Activated T-cell treated with anti-CD3 and anti-CD28 coated beads, Interleukin-2, amount 50 U/mL, for 72 hours (primary cell): ENCODE results near the gene SOD1. TPM values are rescaled to one million over a fixed set of nuclear protein-coding genes. Genes with fewer than 3 reads are reported as not detected.
"Not testable (repeated sequence)": the region's sequence is repeated elsewhere in the genome, so short reads cannot be mapped to it uniquely, and the experiment has no call there.

Experiments used
- ATAC-seq, 2 donors: fragments of 150-1000 bp; cut with Tn5 transposase; replicated peaks in 1 of 2; 2 replicates each; pipeline ENCODE4 v1.10.0; 2021; ENCODE audit warnings: moderate library complexity in 2 of 2, mild to moderate bottlenecking in 1 of 2
- DNase-seq, 2 donors: peaks; one replicate each; pipeline ENCODE4 v3.0.0; 2021 to 2022; ENCODE audit warnings: mixed read lengths in 1 of 2
- H3K27ac Mint-ChIP-seq: one replicate; pipeline ENCODE4 v1.8.0; 2022; ENCODE audit warnings: mild to moderate bottlenecking, moderate library complexity, mixed read lengths
- H3K27me3 Mint-ChIP-seq: one replicate; pipeline ENCODE4 v1.8.0; 2022; ENCODE audit warnings: low read depth, mixed read lengths
- H3K36me3 Mint-ChIP-seq, 2 donors: one replicate each; pipeline ENCODE4 v1.8.0; 2022; ENCODE audit warnings: mixed read lengths in 2 of 2, mild to moderate bottlenecking in 1 of 2; ENCODE audit not compliant: insufficient read depth in 2 of 2
- H3K4me1 Mint-ChIP-seq: one replicate; pipeline ENCODE4 v1.8.0; 2022; ENCODE audit warnings: low read depth, mixed read lengths
- H3K4me3 Mint-ChIP-seq, 2 donors: one replicate each; pipeline ENCODE4 v1.8.0; 2022; ENCODE audit warnings: mild to moderate bottlenecking in 2 of 2, mixed read lengths in 2 of 2, moderate library complexity in 2 of 2
- H3K9me3 Mint-ChIP-seq, 2 donors: one replicate each; pipeline ENCODE4 v1.8.0; 2022; ENCODE audit warnings: mixed read lengths in 2 of 2
- total RNA-seq, 2 donors: library from RNA; stranded (reverse); gene quantifications; one replicate each; pipeline ENCODE4 v1.2.3, GENCODE V29; 2022

The SOD1 gene
- total RNA-seq, 2 donors from 2014 or later: 106 to 114 TPM

DNA sequence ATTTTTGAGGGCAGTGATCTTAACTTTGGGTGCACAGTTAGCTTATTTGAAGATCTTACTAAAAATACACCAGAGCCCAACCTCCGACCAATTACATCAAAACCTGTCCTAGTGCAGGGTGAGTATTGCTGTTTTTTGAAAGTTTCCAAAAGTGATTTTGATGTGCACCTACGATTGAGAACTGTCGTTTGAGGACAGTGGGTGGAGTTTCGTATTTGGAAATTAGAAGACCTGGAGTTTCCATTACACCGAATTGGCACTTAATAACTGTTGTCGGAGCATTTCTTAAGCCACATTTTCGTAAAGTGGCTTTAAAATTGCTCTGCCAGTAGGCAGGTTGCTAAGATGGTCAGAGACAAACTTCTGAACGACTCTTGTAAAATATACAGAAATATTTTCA is 1.1 kb downstream of the SOD1 start:
- no peak for DNase-seq

DNA sequence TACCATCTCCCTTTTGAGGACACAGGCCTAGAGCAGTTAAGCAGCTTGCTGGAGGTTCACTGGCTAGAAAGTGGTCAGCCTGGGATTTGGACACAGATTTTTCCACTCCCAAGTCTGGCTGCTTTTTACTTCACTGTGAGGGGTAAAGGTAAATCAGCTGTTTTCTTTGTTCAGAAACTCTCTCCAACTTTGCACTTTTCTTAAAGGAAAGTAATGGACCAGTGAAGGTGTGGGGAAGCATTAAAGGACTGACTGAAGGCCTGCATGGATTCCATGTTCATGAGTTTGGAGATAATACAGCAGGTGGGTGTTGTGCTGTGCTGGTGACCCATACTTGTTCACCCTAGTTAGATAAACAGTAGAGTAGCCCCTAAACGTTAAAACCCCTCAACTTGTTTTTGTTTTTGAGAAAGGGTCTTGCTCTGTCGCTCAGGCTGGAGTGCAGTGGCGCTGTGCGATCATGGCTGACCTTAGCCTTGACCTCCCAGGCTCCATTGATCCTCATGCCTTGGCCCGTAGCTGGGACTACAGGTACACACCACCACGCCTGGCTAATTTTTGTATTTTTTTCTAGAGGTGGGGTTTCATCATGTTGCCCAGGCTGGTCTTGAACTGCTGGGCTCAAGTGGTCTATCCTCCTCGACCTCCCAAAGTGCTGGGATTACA is 4.2 kb downstream of the SOD1 start:
- peaks cover 87% of the 10 kb centered on the region for H3K4me1 Mint-ChIP-seq
- ATAC-seq (no peak), DNase-seq (no peak)
- H3K27me3 Mint-ChIP-seq: no peaks in the 10 kb centered on the region
- H3K9me3 Mint-ChIP-seq: no peaks in the 10 kb centered on the region
- H3K36me3 Mint-ChIP-seq: peaks cover 15 to 32% of the 10 kb centered on the region in 2 donors
- peak overlapping the region in 1 of 2 donors; percentile 72 for H3K4me3 Mint-ChIP-seq
- H3K27ac Mint-ChIP-seq: peak overlapping the region; percentile 87

More for the DNA sequence above, 1.1 kb downstream of the SOD1 start:
- ATAC-seq: no peak
- Mint-ChIP-seq H3K36me3 (peaks cover 7 to 14% of the 10 kb centered on the region in 2 donors), H3K9me3 (no peaks in the 10 kb centered on the region), H3K27me3 (no peaks in the 10 kb centered on the region), H3K4me3 (peak overlapping the region; percentile 93 to 98), H3K27ac (peak overlapping the region; percentile 93), H3K4me1 (peaks cover 73% of the 10 kb centered on the region)

DNA sequence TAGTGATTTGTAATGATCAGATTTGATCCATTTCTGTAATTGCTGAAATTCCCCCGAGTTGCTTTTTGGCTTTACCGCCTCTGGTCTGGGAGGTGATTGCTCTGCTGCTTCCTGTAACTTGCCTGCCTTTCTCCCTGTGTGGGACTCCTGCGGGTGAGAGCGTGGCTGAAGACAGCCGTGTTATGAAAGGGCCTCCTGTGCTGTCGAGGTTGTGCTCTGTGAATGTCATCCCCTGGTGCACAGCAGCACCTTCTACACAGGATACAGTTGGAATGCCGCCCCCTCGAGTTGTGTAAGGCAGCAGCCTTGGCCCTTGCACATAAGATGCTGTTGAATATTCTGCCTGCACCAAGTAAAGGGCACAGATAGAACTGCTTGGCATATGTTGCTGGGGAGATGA is 5.9 kb downstream of the SOD1 start:
- Mint-ChIP-seq H3K36me3 (peaks cover 14 to 32% of the 10 kb centered on the region in 2 donors), H3K9me3 (no peaks in the 10 kb centered on the region), H3K4me1 (peaks cover 93% of the 10 kb centered on the region), H3K27ac (peak overlapping the region; percentile 12), H3K27me3 (no peaks in the 10 kb centered on the region), H3K4me3 (peak overlapping the region; percentile 67 to 72)
- DNase-seq: peak; percentile 21 to 34
- peak; percentile 36 to 57 for ATAC-seq

DNA sequence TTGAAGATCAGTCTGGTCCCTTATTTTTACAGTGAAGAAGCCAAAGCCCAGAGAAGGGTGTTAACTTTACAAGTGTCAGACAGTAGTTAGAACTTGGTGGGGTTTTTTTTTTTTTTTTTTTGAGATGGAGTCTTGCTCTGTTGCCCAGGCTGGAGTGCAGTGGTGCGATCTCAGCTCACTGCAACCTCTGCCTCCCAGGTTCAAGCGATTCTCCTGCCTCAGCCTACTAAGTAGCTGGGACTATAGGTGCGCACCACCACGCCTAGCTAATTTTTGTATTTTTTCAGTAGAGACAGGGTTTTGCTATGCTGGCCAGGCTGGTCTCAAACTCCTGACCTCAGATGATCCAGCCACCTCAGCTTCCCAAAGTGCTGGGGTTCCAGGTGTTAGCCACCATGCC is 6.4 kb downstream of the SOD1 start:
- ATAC-seq, H3K27me3 Mint-ChIP-seq, DNase-seq, H3K9me3 Mint-ChIP-seq: not testable (repeated sequence)
- Mint-ChIP-seq H3K4me3 (peak overlapping the region; percentile 67 to 72), H3K4me1 (peaks cover 92% of the 10 kb centered on the region), H3K27ac (peak overlapping the region; percentile 12), H3K36me3 (peaks cover 14 to 35% of the 10 kb centered on the region in 2 donors)

DNA sequence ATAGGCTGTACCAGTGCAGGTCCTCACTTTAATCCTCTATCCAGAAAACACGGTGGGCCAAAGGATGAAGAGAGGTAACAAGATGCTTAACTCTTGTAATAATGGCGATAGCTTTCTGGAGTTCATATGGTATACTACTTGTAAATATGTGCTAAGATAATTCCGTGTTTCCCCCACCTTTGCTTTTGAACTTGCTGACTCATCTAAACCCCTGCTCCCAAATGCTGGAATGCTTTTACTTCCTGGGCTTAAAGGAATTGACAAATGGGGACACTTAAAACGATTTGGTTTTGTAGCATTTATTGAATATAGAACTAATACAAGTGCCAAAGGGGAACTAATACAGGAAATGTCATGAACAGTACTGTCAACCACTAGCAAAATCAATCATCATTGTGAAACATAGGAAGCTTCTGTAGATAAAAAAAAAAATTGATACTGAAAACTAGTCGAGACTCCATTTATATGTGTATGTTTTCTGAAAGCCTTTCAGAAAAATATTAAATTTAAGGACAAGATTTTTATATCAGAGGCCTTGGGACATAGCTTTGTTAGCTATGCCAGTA is 7.0 kb downstream of the SOD1 start:
- H3K27me3 Mint-ChIP-seq: no peaks in the 10 kb centered on the region
- no peak for ATAC-seq

DNA sequence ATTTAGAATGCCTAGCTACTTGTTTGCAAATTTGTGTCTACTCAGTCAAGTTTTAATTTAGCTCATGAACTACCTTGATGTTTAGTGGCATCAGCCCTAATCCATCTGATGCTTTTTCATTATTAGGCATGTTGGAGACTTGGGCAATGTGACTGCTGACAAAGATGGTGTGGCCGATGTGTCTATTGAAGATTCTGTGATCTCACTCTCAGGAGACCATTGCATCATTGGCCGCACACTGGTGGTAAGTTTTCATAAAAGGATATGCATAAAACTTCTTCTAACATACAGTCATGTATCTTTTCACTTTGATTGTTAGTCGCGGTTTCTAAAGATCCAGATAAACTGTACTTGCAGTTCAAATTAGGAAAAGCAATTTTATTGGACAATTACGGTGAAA is 7.6 kb downstream of the SOD1 start:
- Mint-ChIP-seq H3K36me3 (peaks cover 15 to 38% of the 10 kb centered on the region in 2 donors), H3K27me3 (no peaks in the 10 kb centered on the region), H3K4me1 (peaks cover 81% of the 10 kb centered on the region), H3K27ac (peak overlapping the region; percentile 86), H3K9me3 (no peaks in the 10 kb centered on the region), H3K4me3 (peak overlapping the region; percentile 38 to 86)
- ATAC-seq (peak in 1 of 2 donors; percentile 44), DNase-seq (peak in 1 of 2 donors; percentile 29)

More for the DNA sequence above, 7.0 kb downstream of the SOD1 start:
- DNase-seq: no peak
- Mint-ChIP-seq H3K4me3 (peak overlapping the region; percentile 38 to 86), H3K36me3 (peaks cover 14 to 36% of the 10 kb centered on the region in 2 donors), H3K9me3 (no peaks in the 10 kb centered on the region), H3K4me1 (peaks cover 87% of the 10 kb centered on the region), H3K27ac (peak overlapping the region; percentile 86)

DNA sequence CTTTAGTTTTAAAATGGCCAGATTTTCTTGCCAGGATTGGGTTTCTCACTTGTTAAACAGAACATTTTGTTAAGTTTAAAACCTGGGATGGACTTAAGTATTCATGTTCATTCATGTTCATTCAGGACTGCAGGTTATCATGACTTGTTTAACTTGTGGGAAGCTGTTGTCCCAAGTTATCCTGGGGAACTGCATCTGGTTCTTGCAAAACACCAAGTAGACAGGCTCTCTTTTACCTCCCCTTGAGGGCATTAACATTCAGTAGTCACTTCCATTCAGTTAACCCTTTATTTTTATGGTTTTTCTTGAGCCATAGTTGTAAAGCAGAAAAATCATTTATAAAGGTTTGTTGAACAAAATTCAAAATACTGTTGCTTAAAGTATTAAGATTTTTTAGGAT is 8.1 kb downstream of the SOD1 start:
- peaks cover 76% of the 10 kb centered on the region for H3K4me1 Mint-ChIP-seq
- ATAC-seq: no peak
- H3K9me3 Mint-ChIP-seq: no peaks in the 10 kb centered on the region
- no peak for DNase-seq
- peaks cover 15 to 37% of the 10 kb centered on the region in 2 donors for H3K36me3 Mint-ChIP-seq
- H3K4me3 Mint-ChIP-seq: peak overlapping the region in 1 of 2 donors; percentile 86
- H3K27me3 Mint-ChIP-seq: no peaks in the 10 kb centered on the region
- H3K27ac Mint-ChIP-seq: peak overlapping the region; percentile 31

DNA sequence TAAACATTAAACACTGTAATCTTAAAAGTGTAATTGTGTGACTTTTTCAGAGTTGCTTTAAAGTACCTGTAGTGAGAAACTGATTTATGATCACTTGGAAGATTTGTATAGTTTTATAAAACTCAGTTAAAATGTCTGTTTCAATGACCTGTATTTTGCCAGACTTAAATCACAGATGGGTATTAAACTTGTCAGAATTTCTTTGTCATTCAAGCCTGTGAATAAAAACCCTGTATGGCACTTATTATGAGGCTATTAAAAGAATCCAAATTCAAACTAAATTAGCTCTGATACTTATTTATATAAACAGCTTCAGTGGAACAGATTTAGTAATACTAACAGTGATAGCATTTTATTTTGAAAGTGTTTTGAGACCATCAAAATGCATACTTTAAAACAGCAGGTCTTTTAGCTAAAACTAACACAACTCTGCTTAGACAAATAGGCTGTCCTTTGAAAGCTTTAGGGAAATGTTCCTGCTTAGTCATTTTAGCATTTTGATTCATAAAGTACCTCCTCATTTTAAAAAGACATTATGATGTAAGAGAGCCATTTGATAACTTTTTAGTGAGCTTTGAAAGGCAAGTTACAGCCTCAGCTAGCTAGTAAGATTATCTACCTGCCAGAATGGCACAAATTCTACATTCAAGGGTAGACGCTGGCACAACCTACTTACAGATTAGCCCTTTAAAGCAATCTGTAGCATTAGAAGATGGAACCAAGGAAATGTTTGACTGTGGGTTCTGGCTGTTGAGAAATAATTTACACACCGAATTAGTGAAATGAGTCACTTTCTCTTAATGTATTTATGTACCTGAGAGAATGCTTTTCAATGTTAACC is 9.4 kb downstream of the SOD1 start:
- Mint-ChIP-seq H3K4me3 (peak overlapping the region; percentile 56 to 86), H3K9me3 (no peaks in the 10 kb centered on the region), H3K4me1 (peaks cover 66% of the 10 kb centered on the region), H3K36me3 (peaks cover 15 to 33% of the 10 kb centered on the region in 2 donors), H3K27me3 (no peaks in the 10 kb centered on the region), H3K27ac (peak overlapping the region; percentile 91)
- ATAC-seq: peak; percentile 69 to 73
- DNase-seq: no peak

DNA sequence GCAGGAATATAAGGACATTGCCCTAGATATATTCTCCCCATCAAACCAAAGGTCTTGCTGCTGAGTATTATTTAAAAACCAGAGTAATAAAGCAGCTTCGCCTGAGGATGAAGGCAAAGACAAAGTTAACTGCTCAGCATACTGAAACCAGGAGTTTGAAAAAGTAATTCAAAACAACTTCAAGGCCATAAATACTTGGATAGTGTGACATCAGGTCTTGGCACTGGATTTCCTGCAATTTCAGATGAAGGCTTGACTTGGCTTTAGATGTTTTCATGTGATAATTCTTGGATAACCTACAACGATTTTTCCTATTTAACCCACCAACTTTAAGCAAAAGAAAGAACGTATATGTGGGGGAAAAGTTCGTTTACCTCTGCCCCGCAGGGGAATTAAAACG is 10.6 kb downstream of the SOD1 start:
- Mint-ChIP-seq H3K4me3 (no peak overlapping the region), H3K27ac (no peak overlapping the region), H3K27me3 (no peaks in the 10 kb centered on the region), H3K36me3 (peaks cover 13 to 33% of the 10 kb centered on the region in 2 donors), H3K9me3 (no peaks in the 10 kb centered on the region), H3K4me1 (peaks cover 54% of the 10 kb centered on the region)
- DNase-seq (no peak), ATAC-seq (no peak)

DNA sequence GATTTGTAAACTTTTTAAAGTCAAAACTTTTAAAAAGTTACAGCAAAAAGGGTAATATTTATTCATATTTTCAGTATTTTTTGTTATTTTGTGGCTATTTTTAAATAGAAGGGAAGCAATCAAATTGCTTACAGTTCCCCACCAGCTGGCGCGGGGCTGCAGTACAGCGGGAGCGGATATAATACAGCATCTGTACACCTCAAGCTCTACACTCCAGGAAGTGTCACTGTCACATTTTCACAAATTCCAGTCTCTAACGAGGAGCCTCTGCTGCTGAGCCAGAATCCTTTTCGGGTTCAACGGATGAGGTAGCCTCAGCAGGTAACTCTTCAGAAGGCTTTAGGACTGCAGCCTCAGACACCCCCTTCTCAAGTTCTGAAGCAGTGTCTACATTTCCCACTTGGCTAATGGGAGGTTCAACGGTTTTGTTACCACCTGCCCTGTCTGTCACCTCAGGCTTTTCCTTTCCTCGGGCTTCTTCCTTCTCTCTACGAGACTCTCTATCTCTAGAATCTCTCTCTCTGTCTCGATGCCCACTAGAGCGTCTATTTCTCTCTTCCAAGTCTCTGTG is 11.7 kb downstream of the SOD1 start:
- H3K36me3 Mint-ChIP-seq: peaks cover 11 to 26% of the 10 kb centered on the region in 2 donors
- no peak for ATAC-seq
- no peak for DNase-seq
- no peak overlapping the region for H3K27ac Mint-ChIP-seq
- peaks cover 42% of the 10 kb centered on the region for H3K4me1 Mint-ChIP-seq
- H3K27me3 Mint-ChIP-seq: no peaks in the 10 kb centered on the region
- no peak overlapping the region for H3K4me3 Mint-ChIP-seq
- H3K9me3 Mint-ChIP-seq: no peaks in the 10 kb centered on the region

DNA sequence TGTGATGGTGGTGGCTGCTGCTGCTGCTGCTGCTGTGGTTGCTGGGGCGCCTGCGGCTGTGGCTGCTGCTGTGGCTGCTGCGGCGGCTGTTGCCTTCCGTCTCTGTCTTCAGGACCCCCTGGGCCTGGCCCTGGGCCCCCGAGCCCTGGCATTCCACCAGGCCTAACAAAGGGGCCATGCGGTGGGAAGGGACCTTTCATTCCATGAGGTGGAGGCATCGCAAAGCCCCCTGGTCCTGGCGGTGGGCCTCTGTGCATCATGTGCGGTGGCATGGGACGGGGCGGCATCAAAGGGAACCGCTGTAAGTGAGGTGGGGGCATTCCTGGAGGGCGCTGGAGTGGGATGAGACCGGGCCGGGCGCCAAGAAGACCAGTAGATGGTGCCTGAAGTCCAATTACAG is 12.4 kb downstream of the SOD1 start:
- no peak overlapping the region for H3K4me3 Mint-ChIP-seq
- no peaks in the 10 kb centered on the region for H3K9me3 Mint-ChIP-seq
- H3K4me1 Mint-ChIP-seq: peaks cover 35% of the 10 kb centered on the region
- ATAC-seq (no peak), DNase-seq (no peak)
- H3K36me3 Mint-ChIP-seq: peaks cover 8 to 22% of the 10 kb centered on the region in 2 donors
- H3K27me3 Mint-ChIP-seq: no peaks in the 10 kb centered on the region
- H3K27ac Mint-ChIP-seq: no peak overlapping the region

DNA sequence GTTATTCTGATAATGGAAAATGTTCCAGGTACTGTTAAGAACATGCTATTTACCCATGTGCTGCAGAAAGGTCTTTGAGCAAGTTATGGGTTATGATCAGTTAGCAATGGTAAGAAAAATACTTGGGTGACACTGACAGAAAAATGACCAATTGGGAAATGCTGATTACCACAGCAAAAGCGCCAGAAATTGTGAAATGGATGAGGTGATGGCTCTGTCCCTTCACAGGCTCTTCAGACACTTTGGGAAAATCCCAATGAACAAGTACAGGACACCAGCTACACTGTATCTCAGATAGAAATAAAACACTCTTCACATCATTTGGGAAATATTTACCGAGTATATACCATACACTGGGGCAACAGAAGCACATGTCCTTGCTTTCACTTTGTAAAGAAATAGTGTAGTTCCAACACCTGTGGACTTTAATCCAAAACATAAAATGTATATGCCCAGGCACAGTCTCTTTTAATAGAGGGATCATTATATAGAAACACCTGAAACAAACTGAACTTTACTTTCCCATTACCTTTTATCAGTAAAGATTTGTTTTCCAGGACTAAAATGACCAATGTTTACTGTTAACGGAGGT is 13.9 kb downstream of the SOD1 start:
- peaks cover 20% of the 10 kb centered on the region for H3K4me1 Mint-ChIP-seq
- no peak for DNase-seq
- H3K36me3 Mint-ChIP-seq: peaks cover 3 to 13% of the 10 kb centered on the region in 2 donors
- no peaks in the 10 kb centered on the region for H3K9me3 Mint-ChIP-seq
- H3K4me3 Mint-ChIP-seq: no peak overlapping the region
- no peaks in the 10 kb centered on the region for H3K27me3 Mint-ChIP-seq
- ATAC-seq: no peak
- no peak overlapping the region for H3K27ac Mint-ChIP-seq
